ENCODE results near the gene PAK2.

Gene PAK2

DNA sequence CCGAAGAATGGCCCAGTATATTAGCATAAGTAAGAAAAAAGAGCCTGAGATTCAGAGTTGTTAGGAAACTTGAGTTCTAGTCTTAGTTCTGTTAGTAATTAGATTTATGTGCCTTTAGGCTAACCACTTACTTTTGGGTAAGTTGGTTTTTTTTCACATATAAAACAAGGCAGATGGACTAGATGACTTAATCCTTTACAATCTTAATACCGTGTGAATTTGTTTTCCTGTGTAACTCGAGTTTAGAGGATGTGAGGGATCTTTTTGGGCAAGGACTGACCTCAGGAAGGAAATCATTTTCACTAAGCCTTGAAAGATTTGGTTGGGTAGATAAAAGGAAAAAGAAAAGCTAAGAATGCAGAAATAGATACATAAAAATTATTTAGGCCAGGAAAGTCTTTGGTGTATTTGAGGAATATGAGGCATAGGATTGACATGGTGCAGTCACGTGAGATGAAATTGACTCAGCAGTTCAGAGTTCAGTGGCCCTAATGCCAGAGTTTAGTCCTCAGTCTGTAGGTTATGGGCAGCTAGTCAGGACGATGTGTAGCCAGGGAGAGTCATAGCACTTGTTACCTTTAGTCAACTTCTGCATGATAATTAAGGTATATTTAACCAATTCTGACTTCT, 34.6 kb downstream of the PAK2 start:
- H3K27me3 ChIP-seq (ENCODE audit: insufficient read depth, poor library complexity, severe bottlenecking), result no peaks in the 10 kb centered on the region
- TF ChIP-seq SPI1 (IDR thresholded peaks at IDR 0.05; ENCODE audit: borderline replicate concordance, low read depth) (no peak), POLR2AphosphoS5 (IDR thresholded peaks at IDR 0.05; ENCODE audit: low read depth) (no peak)
- no peak overlapping the region for H3K27ac ChIP-seq (replicated peaks)
- H3K4me3 ChIP-seq (replicated peaks; ENCODE audit: insufficient read depth, low read length), result no peak overlapping the region
- DNase-seq (ENCODE audit: low read depth in 1 of 2, low spot score in 1 of 2), result no peak

DNA sequence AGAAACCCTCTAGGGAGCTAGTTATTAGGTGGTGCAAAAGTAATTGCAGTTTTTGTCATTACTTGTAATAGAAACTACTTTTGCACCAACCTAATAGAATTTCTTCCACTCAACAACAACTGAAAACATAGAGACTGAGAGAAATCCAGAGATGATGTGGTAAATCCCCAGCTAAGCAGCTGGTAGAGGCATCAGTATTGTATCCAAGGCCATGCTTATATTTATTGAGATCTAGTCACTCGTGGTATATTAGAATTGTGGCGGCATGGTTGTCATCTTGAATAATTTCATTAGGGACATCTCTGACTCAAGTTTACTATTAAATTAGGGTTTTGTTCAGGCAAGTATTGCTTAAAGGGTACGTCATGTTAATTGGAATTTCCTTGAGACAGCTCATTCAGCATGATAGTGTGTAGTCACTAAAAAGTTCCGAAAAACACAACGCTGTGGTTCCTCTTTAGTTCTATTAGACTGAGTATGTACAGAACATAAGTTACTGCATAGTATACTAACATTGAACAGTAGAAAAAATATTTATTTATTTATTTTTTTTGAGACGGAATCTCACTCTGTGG, 35.3 kb downstream of the PAK2 start:
- H3K27me3 ChIP-seq (ENCODE audit: insufficient read depth, poor library complexity, severe bottlenecking), result no peaks in the 10 kb centered on the region
- TF ChIP-seq GABPA (IDR thresholded peaks at IDR 0.05; ENCODE audit: low read depth) (no peak), SPI1 (IDR thresholded peaks at IDR 0.05; ENCODE audit: borderline replicate concordance, low read depth) (no peak), POLR2AphosphoS5 (IDR thresholded peaks at IDR 0.05; ENCODE audit: low read depth) (no peak)
- TF ChIP-seq, protein P1, sequence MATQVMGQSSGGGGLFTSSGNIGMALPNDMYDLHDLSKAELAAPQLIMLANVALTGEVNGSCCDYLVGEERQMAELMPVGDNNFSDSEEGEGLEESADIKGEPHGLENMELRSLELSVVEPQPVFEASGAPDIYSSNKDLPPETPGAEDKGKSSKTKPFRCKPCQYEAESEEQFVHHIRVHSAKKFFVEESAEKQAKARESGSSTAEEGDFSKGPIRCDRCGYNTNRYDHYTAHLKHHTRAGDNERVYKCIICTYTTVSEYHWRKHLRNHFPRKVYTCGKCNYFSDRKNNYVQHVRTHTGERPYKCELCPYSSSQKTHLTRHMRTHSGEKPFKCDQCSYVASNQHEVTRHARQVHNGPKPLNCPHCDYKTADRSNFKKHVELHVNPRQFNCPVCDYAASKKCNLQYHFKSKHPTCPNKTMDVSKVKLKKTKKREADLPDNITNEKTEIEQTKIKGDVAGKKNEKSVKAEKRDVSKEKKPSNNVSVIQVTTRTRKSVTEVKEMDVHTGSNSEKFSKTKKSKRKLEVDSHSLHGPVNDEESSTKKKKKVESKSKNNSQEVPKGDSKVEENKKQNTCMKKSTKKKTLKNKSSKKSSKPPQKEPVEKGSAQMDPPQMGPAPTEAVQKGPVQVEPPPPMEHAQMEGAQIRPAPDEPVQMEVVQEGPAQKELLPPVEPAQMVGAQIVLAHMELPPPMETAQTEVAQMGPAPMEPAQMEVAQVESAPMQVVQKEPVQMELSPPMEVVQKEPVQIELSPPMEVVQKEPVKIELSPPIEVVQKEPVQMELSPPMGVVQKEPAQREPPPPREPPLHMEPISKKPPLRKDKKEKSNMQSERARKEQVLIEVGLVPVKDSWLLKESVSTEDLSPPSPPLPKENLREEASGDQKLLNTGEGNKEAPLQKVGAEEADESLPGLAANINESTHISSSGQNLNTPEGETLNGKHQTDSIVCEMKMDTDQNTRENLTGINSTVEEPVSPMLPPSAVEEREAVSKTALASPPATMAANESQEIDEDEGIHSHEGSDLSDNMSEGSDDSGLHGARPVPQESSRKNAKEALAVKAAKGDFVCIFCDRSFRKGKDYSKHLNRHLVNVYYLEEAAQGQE (IDR thresholded peaks at IDR 0.05; ENCODE audit: insufficient replicate concordance, low read depth), result no peak
- TF ChIP-seq, protein P2, sequence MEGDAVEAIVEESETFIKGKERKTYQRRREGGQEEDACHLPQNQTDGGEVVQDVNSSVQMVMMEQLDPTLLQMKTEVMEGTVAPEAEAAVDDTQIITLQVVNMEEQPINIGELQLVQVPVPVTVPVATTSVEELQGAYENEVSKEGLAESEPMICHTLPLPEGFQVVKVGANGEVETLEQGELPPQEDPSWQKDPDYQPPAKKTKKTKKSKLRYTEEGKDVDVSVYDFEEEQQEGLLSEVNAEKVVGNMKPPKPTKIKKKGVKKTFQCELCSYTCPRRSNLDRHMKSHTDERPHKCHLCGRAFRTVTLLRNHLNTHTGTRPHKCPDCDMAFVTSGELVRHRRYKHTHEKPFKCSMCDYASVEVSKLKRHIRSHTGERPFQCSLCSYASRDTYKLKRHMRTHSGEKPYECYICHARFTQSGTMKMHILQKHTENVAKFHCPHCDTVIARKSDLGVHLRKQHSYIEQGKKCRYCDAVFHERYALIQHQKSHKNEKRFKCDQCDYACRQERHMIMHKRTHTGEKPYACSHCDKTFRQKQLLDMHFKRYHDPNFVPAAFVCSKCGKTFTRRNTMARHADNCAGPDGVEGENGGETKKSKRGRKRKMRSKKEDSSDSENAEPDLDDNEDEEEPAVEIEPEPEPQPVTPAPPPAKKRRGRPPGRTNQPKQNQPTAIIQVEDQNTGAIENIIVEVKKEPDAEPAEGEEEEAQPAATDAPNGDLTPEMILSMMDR (IDR thresholded peaks at IDR 0.05; ENCODE audit: insufficient read depth, low read length), result no peak
- no peak overlapping the region for H3K4me3 ChIP-seq (replicated peaks; ENCODE audit: insufficient read depth, low read length)
- DNase-seq (ENCODE audit: low read depth in 1 of 2, low spot score in 1 of 2), result no peak
- H3K27ac ChIP-seq (replicated peaks), result no peak overlapping the region

DNA sequence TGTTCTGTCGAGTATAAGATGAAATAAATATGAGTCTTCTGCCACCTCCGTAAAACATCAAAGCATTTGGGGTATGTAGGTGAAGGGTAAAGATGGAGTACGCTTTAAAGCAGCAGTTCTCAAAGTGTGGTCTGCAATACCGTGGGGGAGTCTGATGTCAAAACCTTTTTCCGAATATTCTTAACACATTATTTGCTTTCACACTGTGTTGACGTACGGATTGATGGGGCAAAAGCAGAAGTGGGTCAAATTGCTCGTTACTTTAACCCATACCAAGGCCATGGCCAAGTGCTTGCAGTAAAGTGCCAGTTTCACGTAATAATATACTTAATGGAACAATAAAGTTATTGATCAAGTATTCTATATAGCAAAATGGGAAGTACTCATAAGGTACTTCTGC, 36.3 kb downstream of the PAK2 start:
- TF ChIP-seq POLR2AphosphoS5 (IDR thresholded peaks at IDR 0.05; ENCODE audit: low read depth), result no peak
- TF ChIP-seq SPI1 (IDR thresholded peaks at IDR 0.05; ENCODE audit: borderline replicate concordance, low read depth), result peak; percentile 97

DNA sequence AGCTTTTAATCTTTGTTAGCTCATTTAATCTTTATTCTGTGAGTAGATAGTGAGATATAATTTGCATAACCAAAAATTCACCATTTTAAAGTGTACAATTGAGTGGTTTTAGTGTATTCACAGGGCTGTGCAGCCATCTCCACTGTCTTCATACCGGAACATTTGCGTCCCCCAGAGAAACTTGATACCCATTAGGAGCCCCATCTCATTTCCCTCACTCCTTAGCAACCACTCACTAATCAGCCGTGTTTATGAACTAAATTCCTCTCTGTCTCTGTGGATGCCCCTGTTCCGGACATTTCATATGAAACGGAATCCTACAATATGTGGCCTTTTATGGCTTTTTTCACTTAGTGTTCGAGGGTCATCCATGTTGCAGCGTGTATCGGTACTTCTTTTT, 38.2 kb downstream of the PAK2 start:
- DNase-seq (ENCODE audit: low read depth in 1 of 2, low spot score in 1 of 2), result no peak
- TF ChIP-seq POLR2AphosphoS5 (IDR thresholded peaks at IDR 0.05; ENCODE audit: low read depth) (no peak), SPI1 (IDR thresholded peaks at IDR 0.05; ENCODE audit: borderline replicate concordance, low read depth) (no peak)
- TF ChIP-seq, protein P1 (IDR thresholded peaks at IDR 0.05; ENCODE audit: insufficient replicate concordance, low read depth), result no peak
- TF ChIP-seq, protein P2 (IDR thresholded peaks at IDR 0.05; ENCODE audit: insufficient read depth, low read length), result no peak
- Histone ChIP-seq H3K27ac (replicated peaks) (no peak overlapping the region), H3K27me3 (ENCODE audit: insufficient read depth, poor library complexity, severe bottlenecking) (no peaks in the 10 kb centered on the region), H3K4me3 (replicated peaks; ENCODE audit: insufficient read depth, low read length) (no peak overlapping the region)

More for the DNA sequence above, 36.3 kb downstream of the PAK2 start:
- Histone ChIP-seq H3K27ac (replicated peaks) (peak overlapping the region; percentile 28), H3K4me3 (replicated peaks; ENCODE audit: insufficient read depth, low read length) (no peak overlapping the region), H3K27me3 (ENCODE audit: insufficient read depth, poor library complexity, severe bottlenecking) (no peaks in the 10 kb centered on the region)
- DNase-seq (ENCODE audit: low read depth in 1 of 2, low spot score in 1 of 2), result peak in 1 of 2 experiments; percentile 65

Measured in HL-60 (cell line).